Measurements from ENCODE around the gene CLIC1.

Gene CLIC1

GRCh38 chr6:31739639-31740396 lies 3.5 kb upstream of the CLIC1 start, which contains the start of gene MSH5:
Gene MSH5, plus strand, starts transcription at chr6:31740005. Its CDS starts 462 bp downstream, at chr6:31740467.
- peak; percentile 100 for DNase-seq (ENCODE audit: low read depth, low spot score)

- peak; percentile 44 for DNase-seq (ENCODE audit: low read depth, low spot score)
Measured at GRCh38 chr6:31737991-31738979, 2.0 kb upstream of the CLIC1 start.

GRCh38 chr6:31737315-31737990 lies 1.1 kb upstream of the CLIC1 start:
- no peak for DNase-seq (ENCODE audit: low read depth, low spot score)

- DNase-seq (ENCODE audit: low read depth, low spot score), result peak; percentile 10
Measured at GRCh38 chr6:31736768-31737314, 511 bp upstream of the CLIC1 start.

GRCh38 chr6:31734821-31735406 lies 1.4 kb downstream of the CLIC1 start:
- DNase-seq (ENCODE audit: low read depth, low spot score), result peak; percentile 75

GRCh38 chr6:31734247-31734820 lies 2.0 kb downstream of the CLIC1 start:
- no peak for DNase-seq (ENCODE audit: low read depth, low spot score)

- no peak for DNase-seq (ENCODE audit: low read depth, low spot score)
Measured at GRCh38 chr6:31733734-31734133, 2.6 kb downstream of the CLIC1 start.

GRCh38 chr6:31732029-31732428 lies 4.3 kb downstream of the CLIC1 start:
- no peak for DNase-seq (ENCODE audit: low read depth, low spot score)

- peak; percentile 20 for DNase-seq (ENCODE audit: low read depth, low spot score)
Measured at GRCh38 chr6:31730631-31731086, 5.7 kb downstream of the CLIC1 start.

- peak; percentile 99 for DNase-seq (ENCODE audit: low read depth, low spot score)
Measured at GRCh38 chr6:31729979-31730630, 6.2 kb downstream of the CLIC1 start.

GRCh38 chr6:31729515-31729978 lies 6.8 kb downstream of the CLIC1 start:
- peak; percentile 95 for DNase-seq (ENCODE audit: low read depth, low spot score)

GRCh38 chr6:31728767-31729514 lies 7.4 kb downstream of the CLIC1 start, which contains the start of gene DDAH2:
Gene DDAH2, minus strand, starts transcription at chr6:31729299. Its CDS starts 138 bp downstream, at chr6:31729161.
- no peak for DNase-seq (ENCODE audit: low read depth, low spot score)

- no peak for DNase-seq (ENCODE audit: low read depth, low spot score)
Measured at GRCh38 chr6:31727717-31728671, 8.3 kb downstream of the CLIC1 start.

GRCh38 chr6:31727034-31727716 lies 9.2 kb downstream of the CLIC1 start:
- DNase-seq (ENCODE audit: low read depth, low spot score), result no peak

GRCh38 chr6:31725502-31726350 lies 10.6 kb downstream of the CLIC1 start:
- DNase-seq (ENCODE audit: low read depth, low spot score), result no peak

- DNase-seq (ENCODE audit: low read depth, low spot score), result no peak
Measured at GRCh38 chr6:31723980-31724691, 12.2 kb downstream of the CLIC1 start.
